ENCODE results near the gene POU5F2. TPM values are rescaled to one million over a fixed set of nuclear protein-coding genes. Genes with fewer than 3 reads are reported as not detected.

Gene POU5F2
- total and polyA plus RNA-seq, 2 of the 4 experiments (the other 2 are of a cell fraction), result 0.02 to 1.1 TPM

- Histone ChIP-seq H3K4me2 (ENCODE audit: low read depth, low read length) (no peak overlapping the region), H2AFZ (replicated peaks; ENCODE audit: low read length, poor library complexity) (no peak overlapping the region), H2BK5ac (ENCODE audit: low read depth, low read length, poor library complexity, severe bottlenecking) (no peak overlapping the region), H3K36me3 (ENCODE audit: control insufficient read depth, insufficient read depth, low read length) (no peaks in the 10 kb centered on the region), H3K4me3 (ENCODE audit: insufficient read depth, low read depth, low read length) (no peak overlapping the region), H3K27ac (ENCODE audit: insufficient read depth, low read length) (no peak overlapping the region), H3K9me3 (ENCODE audit: control insufficient read depth, insufficient read depth, low read length) (no peaks in the 10 kb centered on the region), H4K5ac (ENCODE audit: low read depth, low read length) (no peak overlapping the region), H3K4ac (ENCODE audit: low read depth, low read length) (no peak overlapping the region), H4K20me1 (ENCODE audit: insufficient read depth, low read length) (no peaks in the 10 kb centered on the region), H3K9ac (ENCODE audit: low read depth, low read length) (no peak overlapping the region), H2BK15ac (ENCODE audit: low read depth, low read length) (no peak overlapping the region), H3K18ac (ENCODE audit: low read depth, low read length) (no peak overlapping the region), H3K79me1 (ENCODE audit: low read depth in 1 of 2, low read length in 2 of 2) (no peaks in the 10 kb centered on the region), H3K56ac (ENCODE audit: extremely low read depth, insufficient read depth, low read length) (no peak overlapping the region), H2AK9ac (replicated peaks; ENCODE audit: low read depth, low read length, poor library complexity) (no peak overlapping the region), H2AK5ac (ENCODE audit: low read depth, low read length) (no peak overlapping the region), H2BK20ac (ENCODE audit: low read depth, low read length) (no peak overlapping the region), H3K14ac (replicated peaks; ENCODE audit: low read depth, low read length) (no peak overlapping the region), H4K91ac (ENCODE audit: insufficient read depth, low read depth, low read length) (no peak overlapping the region), H4K8ac (ENCODE audit: low read depth in 2 of 2, low read length in 2 of 2) (no peak overlapping the region), H3K27me3 (ENCODE audit: control insufficient read depth, insufficient read depth, low read length) (no peaks in the 10 kb centered on the region), H3K9me1 (ENCODE audit: insufficient read depth, low read length) (no peaks in the 10 kb centered on the region), H2BK120ac (ENCODE audit: low read depth, low read length) (no peak overlapping the region), H3K4me1 (ENCODE audit: control insufficient read depth, insufficient read depth, low read length) (no peaks in the 10 kb centered on the region), H3K23ac (ENCODE audit: low read depth, low read length) (no peak overlapping the region)
- TF ChIP-seq RCOR1 (IDR thresholded peaks at IDR 0.05; ENCODE audit: insufficient replicate concordance, low read length) (no peak), MAFK (IDR thresholded peaks at IDR 0.05; ENCODE audit: low read depth, low read length) (no peak), MAZ (IDR thresholded peaks at IDR 0.05; ENCODE audit: borderline replicate concordance, low read depth, low read length) (no peak), ELK1 (IDR thresholded peaks at IDR 0.05; ENCODE audit: borderline replicate concordance, low read depth, low read length) (no peak), FOS (IDR thresholded peaks at IDR 0.05; ENCODE audit: low read depth, low read length) (no peak), MXI1 (IDR thresholded peaks at IDR 0.05; ENCODE audit: borderline replicate concordance, low read depth, low read length) (no peak), CHD1 (IDR thresholded peaks at IDR 0.05; ENCODE audit: low read depth, low read length) (no peak), SMC3 (IDR thresholded peaks at IDR 0.05; ENCODE audit: low read depth, low read length) (no peak), USF2 (IDR thresholded peaks at IDR 0.05; ENCODE audit: low read depth, low read length) (no peak), RAD21 (IDR thresholded peaks at IDR 0.05; ENCODE audit: low read length) (no peak), NFE2L2 (IDR thresholded peaks at IDR 0.05; ENCODE audit: low read depth, low read length) (no peak), CEBPB (IDR thresholded peaks at IDR 0.05; ENCODE audit: low read depth, low read length) (no peak), RFX5 (IDR thresholded peaks at IDR 0.05; ENCODE audit: low read depth, low read length) (no peak), CTCF (conservative IDR thresholded peaks at IDR 0.05; ENCODE audit: low read depth, low read length) (no peak), POLR2A (IDR thresholded peaks at IDR 0.05; ENCODE audit: low read depth, low read length) (no peak), BHLHE40 (IDR thresholded peaks at IDR 0.05; ENCODE audit: low read depth, low read length) (no peak)
- DNase-seq, result no peak
- intact Hi-C loops (cut with micrococcal nuclease), result no loop called here
- dilution Hi-C loops (cut with HindIII; ENCODE audit: low sequenced_read_pairs, unreplicated experiment), result no loop called here
- CTCF ChIA-PET, result no interaction called here
- BruUV-seq (replicated peaks), result no TSS peak
- no peak for ATAC-seq (ENCODE audit: low read depth)
- in situ Hi-C loops (cut with MboI; ENCODE audit: low sequenced_read_pairs), result no loop called here
- POLR2A ChIA-PET (ENCODE audit: unreplicated experiment), result no interaction called here
These were observed 24.9 kb downstream of the POU5F2 start for GRCh38 chr5:93716453-93716852.

All from IMR-90 (cell line).